Parathyroid adenoma (tissue), 2 donors: Measurements from ENCODE around the gene CEBPA.
A peak's percentile ranks its signal among the peaks of the same experiment; 100 is the strongest.

ENCODE experiments used
- H2AFZ ChIP-seq: fragments of 300-600 bp; sonication (generic); one replicate; pipeline ENCODE4 v1.7.0; 2017; ENCODE audit warnings: antibody characterized with exemption, mild to moderate bottlenecking
- H3K27ac ChIP-seq: fragments of 300-600 bp; sonication (generic); one replicate; pipeline ENCODE4 v1.7.0; 2017
- H3K27me3 ChIP-seq: fragments of 300-600 bp; sonication (generic); one replicate; pipeline ENCODE4 v1.7.0; 2017; ENCODE audit warnings: low read length; ENCODE audit not compliant: control insufficient read depth, insufficient read depth
- H3K36me3 ChIP-seq: fragments of 300-600 bp; sonication (generic); one replicate; pipeline ENCODE4 v1.7.0; 2017; ENCODE audit warnings: low read length; ENCODE audit not compliant: control insufficient read depth, insufficient read depth
- H3K4me1 ChIP-seq: fragments of 300-600 bp; sonication (generic); one replicate; pipeline ENCODE4 v1.7.0; 2017; ENCODE audit warnings: control low read depth
- H3K4me2 ChIP-seq: fragments of 300-600 bp; sonication (generic); one replicate; pipeline ENCODE4 v1.7.0; 2017; ENCODE audit warnings: low read length
- H3K4me3 ChIP-seq: fragments of 300-600 bp; sonication (generic); one replicate; pipeline ENCODE4 v1.7.0; 2017; ENCODE audit warnings: low read depth, low read length
- H3K79me2 ChIP-seq: fragments of 300-600 bp; sonication (generic); one replicate; pipeline ENCODE4 v1.7.0; 2017; ENCODE audit warnings: control low read depth
- H3K9ac ChIP-seq: fragments of 300-600 bp; sonication (generic); one replicate; pipeline ENCODE4 v1.7.0; 2017; ENCODE audit warnings: mild to moderate bottlenecking
- H3K9me3 ChIP-seq: fragments of 300-600 bp; sonication (generic); one replicate; pipeline ENCODE4 v1.7.0; 2017; ENCODE audit warnings: low read length; ENCODE audit not compliant: control insufficient read depth
- CTCF ChIP-seq: fragments of 300-600 bp; sonication (generic); IDR thresholded peaks from one replicate; pipeline ENCODE4 v1.7.0; 2017; ENCODE audit warnings: antibody characterized with exemption, mild to moderate bottlenecking
- donor health status: primary hyperparathyroidism.

The CEBPA gene

GRCh38 chr19:33292595-33293254 is 9.6 kb downstream of the CEBPA start:
- Histone ChIP-seq H3K9ac (peak overlapping the region; percentile 41), H3K4me1 (peaks cover 61% of the 10 kb centered on the region), H3K4me3 (peak overlapping the region; percentile 46), H3K27me3 (no peaks in the 10 kb centered on the region), H3K79me2 (peaks cover 4% of the 10 kb centered on the region), H2AFZ (peak overlapping the region; percentile 88), H3K4me2 (peak overlapping the region; percentile 71), H3K9me3 (no peaks in the 10 kb centered on the region), H3K36me3 (no peaks in the 10 kb centered on the region), H3K27ac (peak overlapping the region; percentile 99)
- no peak for TF ChIP-seq CTCF

- Histone ChIP-seq H3K27ac (peak overlapping the region; percentile 99), H2AFZ (peak overlapping the region; percentile 88), H3K79me2 (no peaks in the 10 kb centered on the region), H3K4me1 (peaks cover 53% of the 10 kb centered on the region), H3K9ac (no peak overlapping the region), H3K36me3 (no peaks in the 10 kb centered on the region), H3K27me3 (no peaks in the 10 kb centered on the region), H3K4me2 (peak overlapping the region; percentile 71), H3K4me3 (no peak overlapping the region), H3K9me3 (no peaks in the 10 kb centered on the region)
- TF ChIP-seq CTCF = no peak
Measured at GRCh38 chr19:33291623-33292534, 10.5 kb downstream of the CEBPA start.

GRCh38 chr19:33290956-33291622 is 11.2 kb downstream of the CEBPA start:
- H3K4me2 ChIP-seq = no peak overlapping the region
- peaks cover 45% of the 10 kb centered on the region for H3K4me1 ChIP-seq
- H2AFZ ChIP-seq = no peak overlapping the region
- H3K27ac ChIP-seq = no peak overlapping the region
- H3K9ac ChIP-seq = no peak overlapping the region
- H3K36me3 ChIP-seq = no peaks in the 10 kb centered on the region
- H3K9me3 ChIP-seq = no peaks in the 10 kb centered on the region
- no peak overlapping the region for H3K4me3 ChIP-seq
- H3K27me3 ChIP-seq = no peaks in the 10 kb centered on the region
- no peak for TF ChIP-seq CTCF
- H3K79me2 ChIP-seq = no peaks in the 10 kb centered on the region

- no peak overlapping the region for H3K4me2 ChIP-seq
- no peaks in the 10 kb centered on the region for H3K27me3 ChIP-seq
- TF ChIP-seq CTCF = no peak
- H3K4me3 ChIP-seq = no peak overlapping the region
- H3K9ac ChIP-seq = no peak overlapping the region
- H3K79me2 ChIP-seq = no peaks in the 10 kb centered on the region
- H3K36me3 ChIP-seq = no peaks in the 10 kb centered on the region
- no peak overlapping the region for H2AFZ ChIP-seq
- H3K9me3 ChIP-seq = no peaks in the 10 kb centered on the region
- H3K4me1 ChIP-seq = peaks cover 45% of the 10 kb centered on the region
- H3K27ac ChIP-seq = no peak overlapping the region
Measured at GRCh38 chr19:33290082-33290815, 12.1 kb downstream of the CEBPA start.
